Esophagus (tissue), 2 donors: ENCODE measurements around the gene ABCD3. TPM values are rescaled to one million over a fixed set of nuclear protein-coding genes. Genes with fewer than 3 reads are reported as not detected.
"Not testable (repeated sequence)": the region's sequence is repeated elsewhere in the genome, so short reads cannot be mapped to it uniquely, and the experiment has no call there.

Source experiments
- H3K27ac ChIP-seq, 2 donors: one replicate each; pipeline ENCODE4 v1.5.1; 2013; ENCODE audit warnings: low read depth in 2 of 2, mild to moderate bottlenecking in 2 of 2, inconsistent platforms in 1 of 2, low read length in 1 of 2, moderate library complexity in 1 of 2
- H3K27me3 ChIP-seq, 2 donors: one replicate each; pipeline ENCODE4 v1.6.1; 2013; ENCODE audit warnings: low read length in 2 of 2, control low read depth in 1 of 2, mild to moderate bottlenecking in 1 of 2; ENCODE audit not compliant: insufficient read depth in 2 of 2, control insufficient read depth in 1 of 2
- H3K36me3 ChIP-seq, 2 donors: one replicate each; pipeline ENCODE4 v1.6.1; 2013; ENCODE audit warnings: low read length in 1 of 2; ENCODE audit not compliant: control insufficient read depth in 2 of 2, insufficient read depth in 2 of 2
- H3K4me1 ChIP-seq, 2 donors: one replicate each; pipeline ENCODE4 v1.6.1; 2013; ENCODE audit warnings: low read length in 1 of 2; ENCODE audit not compliant: control insufficient read depth in 2 of 2, insufficient read depth in 2 of 2
- H3K4me3 ChIP-seq, 2 donors: one replicate each; pipeline ENCODE4 v1.5.1; 2013; ENCODE audit warnings: low read length in 2 of 2, mild to moderate bottlenecking in 2 of 2, low read depth in 1 of 2, moderate library complexity in 1 of 2
- H3K9me3 ChIP-seq, 2 donors: one replicate each; pipeline ENCODE4 v1.6.1; 2013; ENCODE audit warnings: mild to moderate bottlenecking in 2 of 2, low read depth in 1 of 2, low read length in 1 of 2, moderate library complexity in 1 of 2; ENCODE audit not compliant: control insufficient read depth in 2 of 2, insufficient read depth in 1 of 2
- WGBS, 2 donors: extraction: QIAGEN DNeasy Blood & Tissue Kit; methylation state at CpG; one replicate each; pipeline ENCODE4 v1.1.7; 2013; 5-methylcytosine and 5-hydroxymethylcytosine counted together
- polyA plus RNA-seq, 2 donors: library from polyadenylated mRNA; stranded (reverse); fragments of 200-250 nt; gene quantifications; one replicate each; pipeline ENCODE4 v1.2.3, GENCODE V29; 2013
- donor health status: healthy with polysubstance abuse.
- donor health status: Bipolar disorder and iron deficiency.

ABCD3 gene
- polyA plus RNA-seq: 10 to 100 TPM; 12.6 to 17.7 TPM

GRCh38 chr1:94417978-94418663, at the start of gene ABCD3:
TSS of gene ABCD3 (plus strand) at chr1:94418389. CDS start at chr1:94418479, 90 bp downstream.
- peak within 1 kb of the TSS; percentile 82 to 97 for H3K4me3 ChIP-seq
- WGBS, 2 donors: 0% methylated on average over 67 to 84 of the region's 84 CpGs
- H3K27me3 ChIP-seq: no peaks in the 10 kb centered on the region
- no peaks in the 10 kb centered on the region for H3K36me3 ChIP-seq
- H3K27ac ChIP-seq: peak within 1 kb of the TSS; percentile 94 to 97
- peaks cover 0 to 4% of the 10 kb centered on the region in 2 donors for H3K4me1 ChIP-seq
- no peaks in the 10 kb centered on the region for H3K9me3 ChIP-seq

DNA sequence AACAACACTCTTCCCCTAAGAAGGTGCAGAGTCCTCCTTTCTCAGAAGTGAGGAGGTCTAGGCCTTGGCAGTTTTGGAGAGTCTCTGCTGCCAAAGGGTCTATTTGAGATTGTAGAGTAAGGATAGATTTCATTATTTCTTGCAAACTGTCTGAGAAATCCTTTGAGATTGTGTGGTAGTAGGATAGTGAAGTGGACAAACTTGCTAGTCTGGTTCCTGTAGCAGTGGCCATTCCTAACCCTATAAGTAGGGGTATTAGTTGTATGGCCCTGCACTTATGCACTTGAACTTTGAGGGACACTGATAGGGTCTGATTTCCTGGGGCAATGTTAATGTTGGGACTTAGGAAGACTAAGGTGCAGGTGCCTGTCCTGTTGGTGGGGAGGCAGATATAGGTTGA, 45.4 kb upstream of the ABCD3 start:
- not testable (repeated sequence) for H3K9me3 ChIP-seq, H3K27ac ChIP-seq, H3K4me1 ChIP-seq, H3K27me3 ChIP-seq, H3K4me3 ChIP-seq, H3K36me3 ChIP-seq

- 40 to 69% methylated on average over 2 of the region's 2 CpGs for WGBS, 2 donors
- not testable (repeated sequence) for H3K9me3 ChIP-seq, H3K27ac ChIP-seq, H3K27me3 ChIP-seq, H3K4me1 ChIP-seq, H3K4me3 ChIP-seq, H3K36me3 ChIP-seq
Measured at GRCh38 chr1:94373311-94373710, 44.9 kb upstream of the ABCD3 start.

DNA sequence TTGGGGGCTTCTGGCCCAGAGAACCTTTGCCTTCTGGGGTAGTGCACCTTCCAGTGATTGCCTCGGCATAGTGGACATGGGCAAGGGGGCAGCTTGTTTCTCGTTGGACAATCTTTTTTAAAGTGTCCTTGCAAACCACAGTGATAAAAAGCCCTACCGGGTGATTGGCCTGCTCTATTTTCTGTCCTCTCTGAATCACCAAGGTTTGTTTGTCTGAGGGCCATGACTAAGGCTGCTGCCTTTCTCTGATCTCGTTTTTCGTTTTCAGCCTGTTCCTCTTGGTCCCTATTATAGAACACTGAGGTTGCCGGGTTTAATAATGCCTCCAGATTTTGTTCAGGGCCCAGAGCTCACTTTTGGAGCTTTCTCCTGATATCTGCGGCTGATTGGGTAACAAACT, 42.5 kb upstream of the ABCD3 start:
- 84 to 89% methylated on average over 7 of the region's 7 CpGs for whole genome bisulfite sequencing, 2 donors
- not testable (repeated sequence) for H3K27ac ChIP-seq, H3K9me3 ChIP-seq

DNA sequence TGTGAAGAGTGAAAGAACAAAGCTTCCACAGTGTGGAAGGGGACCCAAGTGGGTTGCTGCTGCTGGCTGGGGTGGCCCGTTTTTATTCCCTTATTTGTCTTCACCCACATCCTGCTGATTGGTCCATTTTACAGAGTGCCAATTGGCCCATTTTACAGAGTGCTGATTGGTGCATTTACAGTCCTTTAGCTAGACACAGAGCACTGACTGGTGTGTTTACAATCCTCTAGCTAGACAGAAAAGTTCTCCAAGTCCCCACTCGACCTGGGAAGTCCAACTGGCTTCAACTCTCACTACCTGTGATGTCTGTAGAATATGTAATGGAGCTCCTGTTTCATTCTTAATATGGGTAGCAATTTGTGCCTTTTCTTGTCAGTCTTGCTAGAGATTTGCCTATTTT, 39.7 kb upstream of the ABCD3 start:
- not testable (repeated sequence) for H3K27ac ChIP-seq, H3K9me3 ChIP-seq, H3K4me3 ChIP-seq, H3K36me3 ChIP-seq, H3K4me1 ChIP-seq, H3K27me3 ChIP-seq
- 68 to 73% methylated on average over 2 of the region's 2 CpGs for WGBS, 2 donors

More for the DNA sequence above, 42.5 kb upstream of the ABCD3 start:
- not testable (repeated sequence) for H3K36me3 ChIP-seq, H3K4me1 ChIP-seq, H3K27me3 ChIP-seq, H3K4me3 ChIP-seq

GRCh38 chr1:94379615-94380014, 38.6 kb upstream of the ABCD3 start:
- WGBS, 2 donors: 76 to 94% methylated on average over 3 of the region's 3 CpGs
- Histone ChIP-seq H3K27me3 (no peaks in the 10 kb centered on the region), H3K36me3 (no peaks in the 10 kb centered on the region)

GRCh38 chr1:94382201-94382600, 36.0 kb upstream of the ABCD3 start:
- no peaks in the 10 kb centered on the region for H3K4me1 ChIP-seq
- H3K4me3 ChIP-seq: no peak overlapping the region
- 34 to 37% methylated on average over 3 of the region's 3 CpGs for WGBS, 2 donors
- H3K27me3 ChIP-seq: no peaks in the 10 kb centered on the region
- no peaks in the 10 kb centered on the region for H3K9me3 ChIP-seq
- no peaks in the 10 kb centered on the region for H3K36me3 ChIP-seq
- peak overlapping the region in 1 of 2 donors; percentile 31 for H3K27ac ChIP-seq

More at GRCh38 chr1:94379615-94380014, 38.6 kb upstream of the ABCD3 start:
- H3K4me3 ChIP-seq: no peak overlapping the region
- H3K27ac ChIP-seq: no peak overlapping the region
- H3K4me1 ChIP-seq: no peaks in the 10 kb centered on the region
- H3K9me3 ChIP-seq: no peaks in the 10 kb centered on the region

- Histone ChIP-seq H3K36me3 (no peaks in the 10 kb centered on the region), H3K9me3 (no peaks in the 10 kb centered on the region), H3K4me1 (no peaks in the 10 kb centered on the region), H3K27me3 (no peaks in the 10 kb centered on the region), H3K4me3 (no peak overlapping the region), H3K27ac (no peak overlapping the region)
- 47 to 70% methylated on average over 4 of the region's 4 CpGs for WGBS, 2 donors
Measured at GRCh38 chr1:94383966-94384408, 34.2 kb upstream of the ABCD3 start.

GRCh38 chr1:94384485-94385265, 33.5 kb upstream of the ABCD3 start:
- no peaks in the 10 kb centered on the region for H3K36me3 ChIP-seq
- no peak overlapping the region for H3K4me3 ChIP-seq
- 34 to 45% methylated on average over 4 of the region's 4 CpGs for WGBS, 2 donors
- no peaks in the 10 kb centered on the region for H3K9me3 ChIP-seq
- no peaks in the 10 kb centered on the region for H3K4me1 ChIP-seq
- H3K27me3 ChIP-seq: no peaks in the 10 kb centered on the region
- H3K27ac ChIP-seq: peak overlapping the region; percentile 19 to 58
